ENCODE results near the gene PSMD11. TPM values are rescaled to one million over a fixed set of nuclear protein-coding genes. Genes with fewer than 3 reads are reported as not detected.

Gene PSMD11
- total and polyA plus RNA-seq, 3 donors from 2014 or later = 53.2 to 99.0 (median 59.3) TPM

DNA sequence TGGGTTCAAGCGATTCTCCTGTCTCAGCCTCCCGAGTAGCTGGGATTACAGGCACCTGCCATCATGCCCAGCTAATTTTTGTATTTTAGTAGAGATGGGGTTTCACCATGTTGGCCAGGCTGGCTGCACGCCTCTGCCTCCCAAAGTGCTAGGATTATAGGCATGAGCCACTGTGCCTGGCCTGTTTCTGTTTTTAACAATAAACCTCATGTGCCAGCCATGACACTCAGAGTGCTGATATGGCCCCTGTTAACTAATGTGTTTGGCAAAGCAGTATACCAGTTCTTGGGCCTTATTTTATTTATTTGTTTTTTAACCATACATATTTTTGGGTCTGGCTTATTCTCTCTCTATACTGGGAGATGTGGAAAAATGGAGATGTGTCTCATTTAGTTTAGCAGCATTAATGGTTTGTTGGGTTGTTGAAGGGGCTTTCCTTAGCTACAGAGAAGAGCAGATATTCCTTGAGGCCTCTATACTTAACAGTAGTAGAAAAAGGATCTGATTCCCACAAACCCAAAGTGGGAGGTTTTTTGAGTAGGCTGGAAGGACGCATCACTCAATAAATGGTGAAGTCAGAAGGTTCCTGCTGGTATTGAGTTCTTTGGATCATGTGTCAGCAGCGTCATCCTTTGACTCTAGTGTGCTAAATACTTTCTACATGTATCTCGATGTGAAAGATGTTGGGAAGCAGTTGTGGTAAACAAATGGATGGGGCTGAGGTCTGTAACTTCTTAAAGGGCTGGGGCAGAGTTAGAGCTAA, 26.3 kb downstream of the PSMD11 start:
- H3K36me3 ChIP-seq (ENCODE audit: low read depth, missing control alignments) = no peaks in the 10 kb centered on the region
- H3K27ac ChIP-seq = no peak overlapping the region
- no peak for DNase-seq
- H3K4me3 ChIP-seq = no peak overlapping the region
- no peaks in the 10 kb centered on the region for H3K27me3 ChIP-seq
- intact Hi-C loops (cut with DNase I; ENCODE audit: low total_unique reads) = no loop called here
- 89 to 93% methylated on average over 6 of the region's 6 CpGs for WGBS, 2 donors
- no peaks in the 10 kb centered on the region for H3K9me3 ChIP-seq
- TF ChIP-seq POLR2A (IDR thresholded peaks at IDR 0.05) = no peak
- TF ChIP-seq, protein P1, sequence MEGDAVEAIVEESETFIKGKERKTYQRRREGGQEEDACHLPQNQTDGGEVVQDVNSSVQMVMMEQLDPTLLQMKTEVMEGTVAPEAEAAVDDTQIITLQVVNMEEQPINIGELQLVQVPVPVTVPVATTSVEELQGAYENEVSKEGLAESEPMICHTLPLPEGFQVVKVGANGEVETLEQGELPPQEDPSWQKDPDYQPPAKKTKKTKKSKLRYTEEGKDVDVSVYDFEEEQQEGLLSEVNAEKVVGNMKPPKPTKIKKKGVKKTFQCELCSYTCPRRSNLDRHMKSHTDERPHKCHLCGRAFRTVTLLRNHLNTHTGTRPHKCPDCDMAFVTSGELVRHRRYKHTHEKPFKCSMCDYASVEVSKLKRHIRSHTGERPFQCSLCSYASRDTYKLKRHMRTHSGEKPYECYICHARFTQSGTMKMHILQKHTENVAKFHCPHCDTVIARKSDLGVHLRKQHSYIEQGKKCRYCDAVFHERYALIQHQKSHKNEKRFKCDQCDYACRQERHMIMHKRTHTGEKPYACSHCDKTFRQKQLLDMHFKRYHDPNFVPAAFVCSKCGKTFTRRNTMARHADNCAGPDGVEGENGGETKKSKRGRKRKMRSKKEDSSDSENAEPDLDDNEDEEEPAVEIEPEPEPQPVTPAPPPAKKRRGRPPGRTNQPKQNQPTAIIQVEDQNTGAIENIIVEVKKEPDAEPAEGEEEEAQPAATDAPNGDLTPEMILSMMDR (IDR thresholded peaks at IDR 0.05) = no peak
- H3K4me1 ChIP-seq = no peaks in the 10 kb centered on the region

DNA sequence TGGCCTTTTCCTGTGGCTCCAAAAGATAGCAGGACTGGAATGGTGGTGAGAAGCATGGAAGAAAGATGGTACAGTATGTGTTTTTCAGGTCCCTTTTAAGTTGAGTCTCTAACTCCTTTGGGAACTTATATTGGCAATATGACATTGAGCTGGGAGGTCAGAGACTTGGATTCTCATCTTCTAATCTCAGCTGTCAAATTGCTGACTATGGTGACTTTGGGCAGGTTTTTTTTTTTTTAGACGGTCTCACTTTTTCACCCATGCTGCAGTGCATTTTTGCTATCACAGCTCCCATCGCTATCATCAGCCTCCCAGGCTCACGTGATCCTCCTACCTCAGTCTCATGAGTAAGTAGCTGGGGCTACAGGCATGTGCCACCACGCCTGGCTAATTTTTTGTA, 27.3 kb downstream of the PSMD11 start:
- H3K27ac ChIP-seq = no peak overlapping the region
- H3K9me3 ChIP-seq = no peaks in the 10 kb centered on the region
- intact Hi-C loops (cut with DNase I; ENCODE audit: low total_unique reads) = no loop called here
- TF ChIP-seq, protein P1 (IDR thresholded peaks at IDR 0.05) = no peak
- no peak for TF ChIP-seq POLR2A (IDR thresholded peaks at IDR 0.05)
- H3K36me3 ChIP-seq (ENCODE audit: low read depth, missing control alignments) = no peaks in the 10 kb centered on the region
- 94 to 99% methylated on average over 4 of the region's 4 CpGs for WGBS, 2 donors
- H3K27me3 ChIP-seq = no peaks in the 10 kb centered on the region
- H3K4me3 ChIP-seq = no peak overlapping the region
- H3K4me1 ChIP-seq = no peaks in the 10 kb centered on the region
- DNase-seq = no peak

- Histone ChIP-seq H3K4me3 (no peak overlapping the region), H3K4me1 (no peaks in the 10 kb centered on the region), H3K27me3 (no peaks in the 10 kb centered on the region), H3K9me3 (no peaks in the 10 kb centered on the region), H3K27ac (no peak overlapping the region), H3K36me3 (ENCODE audit: low read depth, missing control alignments) (no peaks in the 10 kb centered on the region)
- WGBS, 2 donors = 90 to 94% methylated on average over 3 of the region's 3 CpGs
- DNase-seq = no peak
- TF ChIP-seq, protein P1 (IDR thresholded peaks at IDR 0.05) = no peak
- no peak for TF ChIP-seq POLR2A (IDR thresholded peaks at IDR 0.05)
- intact Hi-C loops (cut with DNase I; ENCODE audit: low total_unique reads) = no loop called here
Measured at GRCh38 chr17:32475258-32475657, 30.9 kb downstream of the PSMD11 start.

DNA sequence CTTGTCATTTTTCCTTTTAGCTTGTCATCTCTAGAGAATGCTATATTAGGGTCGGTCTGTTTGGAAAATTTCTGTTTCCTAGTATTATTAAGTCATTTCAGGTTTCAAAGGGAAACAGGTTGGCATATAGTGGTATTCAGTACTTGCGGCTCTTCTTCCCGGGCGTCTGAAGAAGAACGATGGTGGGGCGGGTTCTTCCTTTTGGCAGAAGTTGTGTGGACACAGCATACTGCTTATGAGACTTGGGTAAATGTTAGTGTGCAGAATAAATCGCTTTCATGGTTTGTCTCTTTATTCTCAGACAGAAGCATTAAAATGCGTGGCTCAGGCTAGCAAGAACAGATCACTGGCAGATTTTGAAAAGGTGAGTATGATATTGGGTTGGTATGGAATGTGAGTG, 32.9 kb downstream of the PSMD11 start:
- Histone ChIP-seq H3K4me1 (no peaks in the 10 kb centered on the region), H3K27ac (no peak overlapping the region), H3K9me3 (no peaks in the 10 kb centered on the region), H3K4me3 (no peak overlapping the region), H3K27me3 (no peaks in the 10 kb centered on the region), H3K36me3 (ENCODE audit: low read depth, missing control alignments) (no peaks in the 10 kb centered on the region)
- 94 to 96% methylated on average over 8 of the region's 8 CpGs for whole genome bisulfite sequencing, 2 donors
- intact Hi-C loops (cut with DNase I; ENCODE audit: low total_unique reads) = no loop called here
- no peak for TF ChIP-seq POLR2A (IDR thresholded peaks at IDR 0.05)
- TF ChIP-seq, protein P1 (IDR thresholded peaks at IDR 0.05) = no peak
- DNase-seq = no peak

GRCh38 chr17:32479074-32479617, 34.8 kb downstream of the PSMD11 start:
- 80 to 89% methylated on average over 5 of the region's 5 CpGs for WGBS, 2 donors
- Histone ChIP-seq H3K4me1 (peaks cover 10% of the 10 kb centered on the region), H3K4me3 (no peak overlapping the region), H3K9me3 (no peaks in the 10 kb centered on the region), H3K27ac (no peak overlapping the region), H3K27me3 (no peaks in the 10 kb centered on the region), H3K36me3 (ENCODE audit: low read depth, missing control alignments) (no peaks in the 10 kb centered on the region)
- TF ChIP-seq, protein P1 (IDR thresholded peaks at IDR 0.05) = no peak
- TF ChIP-seq POLR2A (IDR thresholded peaks at IDR 0.05) = no peak
- no peak for DNase-seq
- intact Hi-C loops (cut with DNase I; ENCODE audit: low total_unique reads) = no loop called here
